Kidney (tissue), 14 donors: ENCODE results near the gene CNP. TPM values are rescaled to one million over a fixed set of nuclear protein-coding genes. Genes with fewer than 3 reads are reported as not detected.

Experiments used
- DNase-seq, 5 donors: peaks; one replicate each; pipeline ENCODE4 v3.0.0-alpha.2; 2013 to 2020
- FAIRE-seq: peaks from 2 replicates; lab custom pipeline; 2012; peaks lifted over from hg19 to GRCh38; lab: Jason Lieb, UNC
- H3K27ac ChIP-seq, 2 donors: one replicate each; pipeline ENCODE4 v1.7.0; 2013; ENCODE audit warnings: low read depth in 2 of 2, low read length in 2 of 2, inconsistent platforms in 1 of 2
- H3K27me3 ChIP-seq: one replicate; pipeline ENCODE4 v1.7.1; 2013; ENCODE audit warnings: low read length, inconsistent platforms; ENCODE audit not compliant: control insufficient read depth, insufficient read depth
- H3K36me3 ChIP-seq, 3 donors: one replicate each; pipeline versions ENCODE4 v1.7.0 to v1.7.1; 2013; ENCODE audit warnings: low read length in 3 of 3, control low read depth in 1 of 3, inconsistent platforms in 1 of 3; ENCODE audit not compliant: insufficient read depth in 3 of 3, control insufficient read depth in 2 of 3
- H3K4me1 ChIP-seq, 3 donors: one replicate each; pipeline versions ENCODE4 v1.7.0 to v1.7.1; 2013; ENCODE audit warnings: low read length in 3 of 3, inconsistent platforms in 1 of 3, low read depth in 1 of 3; ENCODE audit not compliant: control insufficient read depth in 2 of 3, insufficient read depth in 2 of 3
- H3K4me3 ChIP-seq, 3 donors: one replicate each; pipeline versions ENCODE4 v1.7.0 to v1.8.1; 2013; ENCODE audit warnings: low read length in 3 of 3, control low read depth in 1 of 3, inconsistent platforms in 1 of 3
- H3K9ac ChIP-seq, 3 donors: one replicate each; pipeline versions ENCODE4 v1.7.0 to v1.7.1; 2013; ENCODE audit warnings: low read length in 3 of 3, control low read depth in 1 of 3, inconsistent platforms in 1 of 3
- H3K9me3 ChIP-seq, 3 donors: one replicate each; pipeline versions ENCODE4 v1.7.0 to v1.7.1; 2013; ENCODE audit warnings: low read length in 3 of 3, control low read depth in 1 of 3, inconsistent platforms in 1 of 3; ENCODE audit not compliant: control insufficient read depth in 2 of 3, insufficient read depth in 1 of 3
- intact Hi-C: fragments of 100-400 bp; cut with DNase I; formaldehyde crosslinking; loops from one replicate; pipeline ENCODE4 v1.11.1; 2022
- polyA plus RNA-seq: library from polyadenylated mRNA; stranded (reverse); fragments of 350-450 nt; fragmentation: Illumina TruSeq; extraction: RNeasy Lipid Tissue Mini Kit (QIAGEN cat#74804); gene quantifications from one replicate; pipeline ENCODE4 v1.2.3, GENCODE V29; 2014; ENCODE audit warnings: low read depth, low replicate concordance; ENCODE audit not compliant: insufficient read depth
- total RNA-seq: library from RNA; stranded (reverse); fragmentation: NEBNext Ultra II Directional; extraction: Animal tissue kit (Norgen Biotek cat#: 25700); gene quantifications from one replicate; pipeline ENCODE4 v1.2.1, GENCODE V29; 2021
- TF ChIP-seq, protein P1 (sequence below): IDR thresholded peaks from 3 replicates; pipeline ENCODE4 v1.5.1; 2012; ENCODE audit warnings: mild to moderate bottlenecking, moderate library complexity, borderline replicate concordance; ENCODE audit not compliant: insufficient read depth; ENCODE audit errors: extremely low read depth
- donor health status: control.
- donor health status: control.
- donor health status: control.
- donor health status: control.
- donor health status: control.
- donor health status: DM: yes; HTN: yes; CAD: no.
- donor health status: Normal renal cell carcinoma (clear cell type).

Gene CNP
- total and polyA plus RNA-seq, 2 donors from 2014 or later = 64.0 to 87.5 TPM

DNA sequence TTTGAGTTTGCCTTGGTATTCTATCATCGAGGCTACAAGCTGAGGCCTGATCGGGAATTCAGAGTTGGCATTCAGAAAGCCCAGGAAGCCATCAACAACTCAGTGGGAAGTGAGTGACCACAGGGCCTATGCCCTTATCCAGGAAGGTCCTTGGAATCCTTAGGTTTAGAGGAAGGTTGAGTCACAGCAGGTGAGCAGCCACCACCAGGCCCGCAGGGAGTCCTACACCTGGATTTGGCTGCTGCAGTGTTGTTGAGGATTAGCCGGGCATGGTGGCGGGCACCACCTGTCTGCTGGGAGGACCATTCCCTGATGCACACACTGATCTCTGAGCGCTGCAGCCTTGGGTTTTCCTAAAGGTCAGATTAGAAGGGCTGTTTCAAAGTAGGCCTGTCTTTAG is 31.0 kb upstream of the CNP start:
- H3K9ac ChIP-seq = no peak overlapping the region
- intact Hi-C loops = no loop called here
- no peak overlapping the region for H3K27ac ChIP-seq
- H3K36me3 ChIP-seq = peaks cover 0 to 17% (median 0%) of the 10 kb centered on the region in 3 donors
- H3K4me3 ChIP-seq = no peak overlapping the region
- DNase-seq (no peak), FAIRE-seq (no peak)
- H3K27me3 ChIP-seq = no peaks in the 10 kb centered on the region
- no peaks in the 10 kb centered on the region for H3K9me3 ChIP-seq
- TF ChIP-seq, protein P1, sequence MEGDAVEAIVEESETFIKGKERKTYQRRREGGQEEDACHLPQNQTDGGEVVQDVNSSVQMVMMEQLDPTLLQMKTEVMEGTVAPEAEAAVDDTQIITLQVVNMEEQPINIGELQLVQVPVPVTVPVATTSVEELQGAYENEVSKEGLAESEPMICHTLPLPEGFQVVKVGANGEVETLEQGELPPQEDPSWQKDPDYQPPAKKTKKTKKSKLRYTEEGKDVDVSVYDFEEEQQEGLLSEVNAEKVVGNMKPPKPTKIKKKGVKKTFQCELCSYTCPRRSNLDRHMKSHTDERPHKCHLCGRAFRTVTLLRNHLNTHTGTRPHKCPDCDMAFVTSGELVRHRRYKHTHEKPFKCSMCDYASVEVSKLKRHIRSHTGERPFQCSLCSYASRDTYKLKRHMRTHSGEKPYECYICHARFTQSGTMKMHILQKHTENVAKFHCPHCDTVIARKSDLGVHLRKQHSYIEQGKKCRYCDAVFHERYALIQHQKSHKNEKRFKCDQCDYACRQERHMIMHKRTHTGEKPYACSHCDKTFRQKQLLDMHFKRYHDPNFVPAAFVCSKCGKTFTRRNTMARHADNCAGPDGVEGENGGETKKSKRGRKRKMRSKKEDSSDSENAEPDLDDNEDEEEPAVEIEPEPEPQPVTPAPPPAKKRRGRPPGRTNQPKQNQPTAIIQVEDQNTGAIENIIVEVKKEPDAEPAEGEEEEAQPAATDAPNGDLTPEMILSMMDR = no peak
- peaks cover 0 to 10% (median 6%) of the 10 kb centered on the region in 3 donors for H3K4me1 ChIP-seq

GRCh38 chr17:41937970-41938954 is 28.3 kb upstream of the CNP start:
- H3K9ac ChIP-seq = no peak overlapping the region

DNA sequence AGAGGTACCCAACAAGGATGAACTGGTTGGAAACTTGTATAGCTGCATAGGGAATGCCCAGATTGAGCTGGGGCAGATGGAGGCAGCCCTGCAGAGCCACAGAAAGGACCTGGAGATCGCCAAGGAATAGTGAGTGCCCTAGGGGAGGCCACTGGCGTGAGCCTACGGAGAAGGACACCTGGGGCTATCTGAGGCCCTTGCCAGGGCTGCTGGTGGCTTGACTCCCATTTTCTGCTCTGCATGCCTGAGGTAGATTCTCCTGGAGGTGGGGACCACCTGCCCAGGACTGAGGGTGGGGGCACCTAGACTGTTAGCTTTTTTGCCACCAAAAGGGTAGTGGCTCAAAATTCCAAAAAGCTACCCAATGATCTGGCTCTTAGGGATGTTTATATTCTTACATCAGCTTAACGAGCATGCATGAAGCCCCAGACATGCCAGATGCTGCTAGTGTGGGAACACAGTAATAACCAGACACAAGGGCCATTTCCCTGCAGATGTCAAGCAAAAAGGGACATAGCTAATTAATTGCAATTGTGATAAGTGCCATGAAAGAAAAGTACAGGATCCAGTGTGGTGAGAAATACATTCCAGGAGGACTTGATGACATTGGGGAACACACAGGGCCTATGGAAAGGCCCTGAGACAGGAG is 27.4 kb upstream of the CNP start:
- TF ChIP-seq, protein P1 = no peak
- intact Hi-C loops = no loop called here

More at GRCh38 chr17:41937970-41938954, 28.3 kb upstream of the CNP start:
- Histone ChIP-seq H3K27ac (peak overlapping the region in 1 of 2 donors; percentile 35), H3K4me1 (peaks cover 0 to 10% (median 8%) of the 10 kb centered on the region in 3 donors), H3K36me3 (peaks cover 0 to 17% (median 0%) of the 10 kb centered on the region in 3 donors), H3K27me3 (no peaks in the 10 kb centered on the region), H3K4me3 (no peak overlapping the region), H3K9me3 (no peaks in the 10 kb centered on the region)
- FAIRE-seq (no peak), DNase-seq (no peak)
- intact Hi-C loops = no loop called here
- TF ChIP-seq, protein P1 = no peak

More for the DNA sequence above, 27.4 kb upstream of the CNP start:
- Histone ChIP-seq H3K4me1 (peaks cover 0 to 10% (median 8%) of the 10 kb centered on the region in 3 donors), H3K9me3 (no peaks in the 10 kb centered on the region), H3K27ac (no peak overlapping the region), H3K9ac (no peak overlapping the region), H3K4me3 (no peak overlapping the region), H3K36me3 (peaks cover 0 to 17% (median 0%) of the 10 kb centered on the region in 3 donors), H3K27me3 (no peaks in the 10 kb centered on the region)
- DNase-seq (no peak), FAIRE-seq (no peak)
